PC-3 (cell line): Measurements from ENCODE around the gene GPC5. TPM values are rescaled to one million over a fixed set of nuclear protein-coding genes. Genes with fewer than 3 reads are reported as not detected.

ENCODE experiments used
- ATAC-seq: fragments of 200-7000 bp; cut with Tn5 transposase; 2 replicates; pipeline ENCODE4 v1.9.1; 2020; ENCODE audit warnings: mild to moderate bottlenecking, moderate library complexity
- BruUV-seq: library from RNA; stranded (reverse); fragments of 400-500 nt; replicated peaks from 2 replicates; lab custom pipeline; 2021; lab: Mats Ljungman, UMichigan
- CTCF ChIA-PET: fragments of 300-600 bp; sonication (Branson Sonifier 250); formaldehyde crosslinking; loops from one replicate; lab custom pipeline; 2022; ENCODE audit warnings: antibody characterized with exemption; lab: Charles Lee
- POLR2A ChIA-PET: fragments of 300-600 bp; sonication (Branson Sonifier 250); formaldehyde crosslinking; loops from one replicate; lab custom pipeline; 2022; ENCODE audit warnings: antibody characterized with exemption; ENCODE audit not compliant: unreplicated experiment; lab: Charles Lee
- DNase-seq: peaks from one replicate; pipeline ENCODE4 v3.0.0-alpha.2; 2015
- H2AFZ ChIP-seq: fragments of 300-600 bp; sonication (generic); 2 replicates; pipeline ENCODE4 v1.6.0; 2016; ENCODE audit warnings: antibody characterized with exemption, low read length
- H3F3A ChIP-seq: fragments of 300-600 bp; sonication (generic); one replicate; pipeline ENCODE4 v1.6.0; 2017; ENCODE audit warnings: antibody characterized with exemption, low read length, control low read depth, mild to moderate bottlenecking; ENCODE audit not compliant: unreplicated experiment
- H3K27ac ChIP-seq: fragments of 300-600 bp; sonication (generic); 2 replicates; pipeline ENCODE4 v1.5.1; 2016; ENCODE audit warnings: mild to moderate bottlenecking, low read length
- H3K27me3 ChIP-seq: fragments of 300-600 bp; sonication (generic); 2 replicates; pipeline ENCODE4 v1.6.1; 2016; ENCODE audit warnings: low read length, mixed read lengths
- H3K36me3 ChIP-seq: fragments of 300-600 bp; sonication (generic); 2 replicates; pipeline ENCODE4 v1.6.1; 2016; ENCODE audit warnings: low read depth, mixed run types, low read length, mixed read lengths
- H3K4me1 ChIP-seq: fragments of 300-600 bp; sonication (generic); 2 replicates; pipeline ENCODE4 v1.5.1; 2016; ENCODE audit warnings: low read length; ENCODE audit not compliant: insufficient read depth
- H3K4me2 ChIP-seq: fragments of 300-600 bp; sonication (generic); 2 replicates; pipeline ENCODE4 v1.6.0; 2016; ENCODE audit warnings: low read length
- H3K4me3 ChIP-seq: fragments of 300-600 bp; sonication (generic); 2 replicates; pipeline ENCODE4 v1.5.1; 2016; ENCODE audit warnings: mild to moderate bottlenecking, low read length, mixed read lengths
- H3K79me2 ChIP-seq: fragments of 300-600 bp; sonication (generic); 2 replicates; pipeline ENCODE4 v1.6.1; 2017; ENCODE audit warnings: low read length, mixed read lengths
- H3K9ac ChIP-seq: fragments of 300-600 bp; sonication (generic); 2 replicates; pipeline ENCODE4 v1.6.0; 2016; ENCODE audit warnings: mild to moderate bottlenecking, low read length
- H3K9me2 ChIP-seq: fragments of 300-600 bp; sonication (generic); replicated peaks from 2 replicates; pipeline ENCODE4 v1.6.1; 2016; ENCODE audit warnings: mixed run types, low read length, mixed read lengths
- H3K9me3 ChIP-seq: fragments of 300-600 bp; sonication (generic); 2 replicates; pipeline ENCODE4 v1.6.1; 2016; ENCODE audit warnings: low read length, mixed read lengths
- H4K20me1 ChIP-seq: fragments of 300-600 bp; sonication (generic); 2 replicates; pipeline ENCODE4 v1.6.1; 2016; ENCODE audit warnings: low read length, mixed read lengths
- EZH2 ChIP-seq: fragments of 300-600 bp; sonication (generic); IDR thresholded peaks from one replicate; pipeline ENCODE4 v1.6.1; 2017; ENCODE audit warnings: antibody characterized with exemption, mild to moderate bottlenecking, low read length; ENCODE audit not compliant: unreplicated experiment
- EZH2phosphoT487 ChIP-seq: fragments of 300-600 bp; sonication (generic); IDR thresholded peaks from 2 replicates; pipeline ENCODE4 v1.6.1; 2018; ENCODE audit warnings: mild to moderate bottlenecking, antibody characterized with exemption, low read length, borderline replicate concordance
- intact Hi-C: fragments of 100-400 bp; cut with micrococcal nuclease; formaldehyde crosslinking; loops from 2 replicates; pipeline ENCODE4 v1.9.0; 2023
- total RNA-seq: library from RNA; depleted of rRNA; stranded (reverse); fragments of >200 nt; gene quantifications from 2 replicates; pipeline ENCODE4 v1.2.3, GENCODE V29; 2014
- TF ChIP-seq, protein P1 (sequence below): fragments of 300-600 bp; sonication (generic); conservative IDR thresholded peaks from 2 replicates; pipeline ENCODE4 v1.5.1; 2017; ENCODE audit warnings: antibody characterized with exemption, low read depth, mild to moderate bottlenecking, low read length

Gene GPC5
- total RNA-seq, 1 experiment from 2014 or later, result not detected

DNA sequence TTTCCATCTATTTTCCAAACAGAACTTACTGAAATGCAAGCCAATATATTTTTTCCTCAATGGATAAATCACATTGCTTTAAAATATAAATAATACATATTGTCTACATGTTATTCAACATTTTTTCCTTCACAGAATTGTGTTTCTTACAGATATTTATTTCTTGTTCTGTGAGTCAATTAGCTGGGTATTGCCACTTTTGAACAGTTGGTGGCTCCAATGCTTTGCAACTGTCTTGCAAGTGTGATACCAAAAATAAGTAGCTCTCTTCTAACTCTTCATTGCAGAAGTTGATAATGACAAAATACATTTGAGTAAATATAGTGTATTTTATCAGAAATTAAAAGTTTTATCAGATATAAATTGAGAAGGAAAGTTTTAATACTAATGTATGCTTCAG, 17.1 kb upstream of the GPC5 start:
- Histone ChIP-seq H3K36me3 (no peaks in the 10 kb centered on the region), H3K4me2 (no peak overlapping the region), H3K27me3 (no peaks in the 10 kb centered on the region), H3K79me2 (no peaks in the 10 kb centered on the region), H3K9ac (no peak overlapping the region), H4K20me1 (no peaks in the 10 kb centered on the region), H2AFZ (no peak overlapping the region), H3K9me3 (no peaks in the 10 kb centered on the region), H3K9me2 (no peaks in the 10 kb centered on the region), H3F3A (no peaks in the 10 kb centered on the region), H3K4me3 (no peak overlapping the region), H3K4me1 (no peaks in the 10 kb centered on the region), H3K27ac (no peak overlapping the region)
- CTCF ChIA-PET, result interaction anchor here (0.6 kb wide), 1 partner anchor 400 kb away, joined by 3 read pairs; no protein-coding TSS in a partner anchor
- no TSS peak for BruUV-seq
- intact Hi-C loops, result loop anchor here (1.0 kb wide), 1 partner anchor 341 kb away; no protein-coding TSS in a partner anchor
- no peak for TF ChIP-seq EZH2phosphoT487
- TF ChIP-seq, protein P1, sequence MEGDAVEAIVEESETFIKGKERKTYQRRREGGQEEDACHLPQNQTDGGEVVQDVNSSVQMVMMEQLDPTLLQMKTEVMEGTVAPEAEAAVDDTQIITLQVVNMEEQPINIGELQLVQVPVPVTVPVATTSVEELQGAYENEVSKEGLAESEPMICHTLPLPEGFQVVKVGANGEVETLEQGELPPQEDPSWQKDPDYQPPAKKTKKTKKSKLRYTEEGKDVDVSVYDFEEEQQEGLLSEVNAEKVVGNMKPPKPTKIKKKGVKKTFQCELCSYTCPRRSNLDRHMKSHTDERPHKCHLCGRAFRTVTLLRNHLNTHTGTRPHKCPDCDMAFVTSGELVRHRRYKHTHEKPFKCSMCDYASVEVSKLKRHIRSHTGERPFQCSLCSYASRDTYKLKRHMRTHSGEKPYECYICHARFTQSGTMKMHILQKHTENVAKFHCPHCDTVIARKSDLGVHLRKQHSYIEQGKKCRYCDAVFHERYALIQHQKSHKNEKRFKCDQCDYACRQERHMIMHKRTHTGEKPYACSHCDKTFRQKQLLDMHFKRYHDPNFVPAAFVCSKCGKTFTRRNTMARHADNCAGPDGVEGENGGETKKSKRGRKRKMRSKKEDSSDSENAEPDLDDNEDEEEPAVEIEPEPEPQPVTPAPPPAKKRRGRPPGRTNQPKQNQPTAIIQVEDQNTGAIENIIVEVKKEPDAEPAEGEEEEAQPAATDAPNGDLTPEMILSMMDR, result peak; percentile 48; the same call in 1 of the 2 replicates
- ATAC-seq (peak; percentile 31; the same call in 1 of the 2 replicates), DNase-seq (peak; percentile 26)
- POLR2A ChIA-PET, result no interaction called here

DNA sequence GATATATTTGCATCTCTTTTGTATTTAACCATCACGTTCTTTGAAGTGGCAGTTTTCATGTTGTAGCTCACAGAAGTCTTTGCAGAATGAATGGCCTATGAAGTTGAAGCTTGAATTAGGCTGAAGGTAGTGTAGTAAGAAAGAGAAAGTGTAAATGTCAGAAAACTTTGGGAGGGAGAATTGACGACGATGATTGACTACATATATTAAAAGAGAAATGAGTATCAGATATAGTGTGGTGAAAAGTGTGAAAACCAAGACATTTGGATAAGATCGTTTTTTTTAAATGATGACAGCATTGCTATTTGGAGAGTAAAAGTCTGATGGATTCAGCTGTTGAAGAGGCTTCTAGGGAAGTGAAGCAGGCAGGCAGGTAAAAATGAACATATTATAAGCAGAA, 14.6 kb upstream of the GPC5 start:
- no peak overlapping the region for H3K9ac ChIP-seq
- BruUV-seq, result no TSS peak
- ChIA-PET CTCF (no interaction called here), POLR2A (no interaction called here)
- H3K79me2 ChIP-seq, result no peaks in the 10 kb centered on the region
- TF ChIP-seq, protein P1, result no peak
- TF ChIP-seq EZH2 (no peak), EZH2phosphoT487 (no peak)
- no peaks in the 10 kb centered on the region for H3K4me1 ChIP-seq
- H3K4me2 ChIP-seq, result no peak overlapping the region
- H3K9me3 ChIP-seq, result no peaks in the 10 kb centered on the region
- DNase-seq, result no peak
- no peaks in the 10 kb centered on the region for H4K20me1 ChIP-seq
- H3K36me3 ChIP-seq, result no peaks in the 10 kb centered on the region
- no peak overlapping the region for H3K4me3 ChIP-seq
- no peak overlapping the region for H2AFZ ChIP-seq
- H3K9me2 ChIP-seq, result no peaks in the 10 kb centered on the region
- no peaks in the 10 kb centered on the region for H3F3A ChIP-seq
- 0 out of 2 replicates have a peak, but pooled peaks cover 4% of the 10 kb centered on the region for H3K27me3 ChIP-seq
- intact Hi-C loops, result no loop called here
- no peak overlapping the region for H3K27ac ChIP-seq
- ATAC-seq, result no peak

DNA sequence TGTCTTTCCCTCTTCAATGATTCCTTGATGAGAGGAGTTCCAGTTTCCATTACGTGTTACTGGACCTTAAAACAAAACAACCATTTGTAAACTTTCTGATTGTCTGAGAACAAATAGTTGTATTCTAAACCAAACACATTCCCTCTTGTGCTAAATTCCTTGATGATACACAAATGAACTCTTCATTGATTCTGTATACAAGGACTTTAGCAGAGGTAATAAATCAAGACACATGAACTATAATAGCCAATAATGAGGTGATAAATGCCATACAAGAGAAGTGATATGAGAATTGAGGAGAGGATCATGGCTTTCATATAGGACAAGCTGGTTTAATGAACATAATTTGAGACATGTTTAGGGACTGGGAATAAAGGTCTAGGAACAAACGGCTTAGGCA, 13.5 kb upstream of the GPC5 start:
- ATAC-seq, result no peak
- Histone ChIP-seq H4K20me1 (no peaks in the 10 kb centered on the region), H3K4me3 (no peak overlapping the region), H3K27me3 (0 out of 2 replicates have a peak, but pooled peaks cover 4% of the 10 kb centered on the region), H3K27ac (no peak overlapping the region), H3K36me3 (no peaks in the 10 kb centered on the region), H3K9me2 (no peaks in the 10 kb centered on the region), H3K4me2 (no peak overlapping the region), H3K4me1 (no peaks in the 10 kb centered on the region), H2AFZ (no peak overlapping the region), H3K9ac (no peak overlapping the region), H3K79me2 (no peaks in the 10 kb centered on the region), H3F3A (no peaks in the 10 kb centered on the region), H3K9me3 (no peaks in the 10 kb centered on the region)
- CTCF ChIA-PET, result no interaction called here
- no peak for DNase-seq
- no TSS peak for BruUV-seq
- TF ChIP-seq EZH2phosphoT487 (no peak), EZH2 (no peak)
- TF ChIP-seq, protein P1, result no peak
- intact Hi-C loops, result no loop called here
- POLR2A ChIA-PET, result no interaction called here
